Mucosa of descending colon (tissue), 3 donors: ENCODE data around the gene ITM2A. TPM values are rescaled to one million over a fixed set of nuclear protein-coding genes. Genes with fewer than 3 reads are reported as not detected.

ENCODE experiments used
- ATAC-seq: fragments of 200-7000 bp; cut with Tn5 transposase; one replicate; pipeline ENCODE4 v1.9.1; 2020; ENCODE audit warnings: mild to moderate bottlenecking, moderate library complexity
- DNase-seq, 3 donors: peaks; one replicate each; pipeline ENCODE4 v3.0.0-alpha.2; 2020
- H3K36me3 ChIP-seq: fragments of 200-600 bp; one replicate; pipeline ENCODE4 v1.8.0; 2021; ENCODE audit warnings: low read depth, mild to moderate bottlenecking
- H3K4me1 ChIP-seq: fragments of 200-600 bp; one replicate; pipeline ENCODE4 v1.8.0; 2021; ENCODE audit warnings: low read depth, mild to moderate bottlenecking
- H3K4me3 ChIP-seq: fragments of 200-600 bp; one replicate; pipeline ENCODE4 v1.8.0; 2021; ENCODE audit warnings: mild to moderate bottlenecking
- H3K9me3 ChIP-seq: fragments of 200-600 bp; one replicate; pipeline ENCODE4 v1.8.0; 2021; ENCODE audit warnings: mild to moderate bottlenecking
- CTCF ChIP-seq: fragments of 200-600 bp; IDR thresholded peaks from one replicate; pipeline ENCODE4 v1.8.0; 2022; ENCODE audit warnings: antibody characterized with exemption, mild to moderate bottlenecking
- intact Hi-C, 2 donors: fragments of 100-400 bp; cut with DNase I in 1 of 2; cut with micrococcal nuclease in 1 of 2; formaldehyde crosslinking; loops; one replicate each; pipeline versions ENCODE4 v1.11.0 to v1.11.1; 2022; cut with DNase I, micrococcal nuclease
- long read RNA-seq, 2 donors: library from polyadenylated mRNA; unstranded; transcript quantifications; one replicate each; pipeline ENCODE4 v2.0.0, GENCODE V29; 2019 to 2021
- total RNA-seq, 3 donors: library from RNA; stranded (reverse); fragmentation: NEBNext Ultra II Directional in 2 of 3; extraction: Animal tissue kit (Norgen Biotek cat#: 25700) in 2 of 3; gene quantifications; one replicate each; pipeline versions ENCODE4 v1.2.1 to v1.2.4, GENCODE V29; 2021 to 2023
- donor health status: DM: no; HTN: no; CAD: no; lungs with moderate emphysema.
- donor health status: DM: no; HTN: no; CAD: no.
- donor health status: DM: no; HTN: yes; CAD: no.

The ITM2A gene
- 10 to 100 TPM; 14.5 to 36.0 (median 16.4) TPM for total RNA-seq
- long read RNA-seq, donor 1, transcript ITM2A-201 (6 exons, 1,641 nt) = major isoform, 16 of 17 reads
- long read RNA-seq, donor 1, partial matches to known transcripts = 0 of 17 reads
- long read RNA-seq, donor 1, other reads (novel, unspliced or antisense) = 0 of 17 reads
- long read RNA-seq, donor 2, transcript ITM2A-201 (6 exons, 1,641 nt) = major isoform, 11 of 11 reads
- long read RNA-seq, donor 2, partial matches to known transcripts = 0 of 11 reads
- long read RNA-seq, donor 2, other reads (novel, unspliced or antisense) = 0 of 11 reads

GRCh38 chrX:79366873-79367749 is at the start of gene ITM2A:
ITM2A (minus strand) TSS chrX:79367334; CDS start chrX:79367215, 119 bp downstream.
- Histone ChIP-seq H3K4me1 (no peaks in the 10 kb centered on the region), H3K9me3 (no peaks in the 10 kb centered on the region), H3K4me3 (no peak within 1 kb of the TSS), H3K36me3 (no peaks in the 10 kb centered on the region)
- no peak for TF ChIP-seq CTCF
- intact Hi-C loops = no loop called here
- ATAC-seq (peak; percentile 80), DNase-seq (peak; percentile 38 to 65 (median 47))

DNA sequence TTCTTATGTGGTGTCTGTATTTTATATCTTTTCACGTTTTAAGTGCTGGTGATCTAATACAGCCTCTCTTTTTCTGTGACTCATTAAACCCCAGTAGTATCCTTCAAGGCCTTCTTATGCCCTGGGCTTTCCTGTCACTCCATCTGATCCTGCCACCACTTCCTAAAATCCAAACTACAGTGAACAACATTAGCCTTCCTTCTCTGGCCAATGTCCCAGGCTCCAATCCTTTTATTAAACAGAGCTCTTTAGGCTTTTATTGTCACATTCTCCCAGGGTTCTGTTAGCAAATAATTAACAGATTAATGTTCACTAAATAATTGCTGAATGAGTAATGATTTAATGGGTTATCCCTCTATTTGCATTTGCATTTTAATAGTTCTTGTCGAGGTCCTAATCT is 47.9 kb upstream of the ITM2A start:
- TF ChIP-seq CTCF = no peak
- Histone ChIP-seq H3K4me3 (no peak overlapping the region), H3K9me3 (no peaks in the 10 kb centered on the region), H3K36me3 (no peaks in the 10 kb centered on the region), H3K4me1 (no peaks in the 10 kb centered on the region)
- DNase-seq (no peak), ATAC-seq (no peak)
- intact Hi-C loops = no loop called here

DNA sequence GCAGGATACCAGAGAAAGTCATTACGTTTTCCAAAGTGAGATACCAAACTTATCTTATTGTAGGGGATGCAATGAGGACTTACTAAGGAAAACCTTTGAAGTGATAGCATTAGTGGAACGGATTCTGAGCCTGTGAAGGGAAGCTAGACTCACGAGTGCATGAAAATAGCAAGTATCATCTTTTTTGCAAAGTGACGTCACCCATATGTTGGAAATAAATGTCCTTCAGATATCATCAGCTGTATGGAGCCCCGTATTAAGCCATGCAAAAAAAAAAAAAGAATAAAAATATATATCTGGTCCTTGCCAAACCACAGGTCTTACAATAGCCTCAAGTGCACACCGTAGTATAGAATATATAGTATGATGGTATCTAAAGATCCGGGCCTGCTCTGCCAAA is 46.8 kb upstream of the ITM2A start:
- DNase-seq (no peak), ATAC-seq (no peak)
- no peaks in the 10 kb centered on the region for H3K36me3 ChIP-seq
- H3K4me3 ChIP-seq = no peak overlapping the region
- no peaks in the 10 kb centered on the region for H3K4me1 ChIP-seq
- TF ChIP-seq CTCF = no peak
- H3K9me3 ChIP-seq = no peaks in the 10 kb centered on the region
- intact Hi-C loops = no loop called here

GRCh38 chrX:79412972-79413371 is 45.8 kb upstream of the ITM2A start:
- Histone ChIP-seq H3K4me1 (no peaks in the 10 kb centered on the region), H3K4me3 (no peak overlapping the region), H3K36me3 (no peaks in the 10 kb centered on the region), H3K9me3 (no peaks in the 10 kb centered on the region)
- ATAC-seq (no peak), DNase-seq (peak in 1 of 3 donors; percentile 5)
- TF ChIP-seq CTCF = no peak
- intact Hi-C loops = no loop called here

DNA sequence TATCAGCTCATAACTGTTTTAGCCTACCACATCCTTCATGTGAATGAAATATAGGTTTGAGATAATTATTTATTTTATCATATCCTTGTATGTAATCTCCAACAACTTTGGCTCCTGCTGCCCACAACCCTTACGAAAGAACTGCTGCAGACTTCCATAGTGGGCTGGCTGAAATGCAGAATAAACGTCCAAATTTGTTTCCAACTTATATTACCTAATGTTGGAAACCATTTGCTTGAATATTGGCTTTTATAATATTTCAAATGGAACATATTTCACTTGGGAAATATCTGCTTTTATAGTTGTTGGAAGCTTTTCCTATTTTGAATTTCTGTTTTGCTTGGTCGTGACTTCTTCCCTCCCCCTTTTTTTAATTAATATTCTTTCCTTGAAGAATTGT is 45.0 kb upstream of the ITM2A start:
- Histone ChIP-seq H3K4me3 (no peak overlapping the region), H3K9me3 (no peaks in the 10 kb centered on the region), H3K36me3 (no peaks in the 10 kb centered on the region), H3K4me1 (no peaks in the 10 kb centered on the region)
- DNase-seq (no peak), ATAC-seq (no peak)
- no peak for TF ChIP-seq CTCF
- intact Hi-C loops = no loop called here
